Mucosa of gallbladder (tissue), 1 donor: ENCODE data around the gene TBX2. TPM values are rescaled to one million over a fixed set of nuclear protein-coding genes. Genes with fewer than 3 reads are reported as not detected.
"Not testable (repeated sequence)": the region's sequence is repeated elsewhere in the genome, so short reads cannot be mapped to it uniquely, and the experiment has no call there.

Source experiments
- DNase-seq: peaks from one replicate; pipeline ENCODE4 v3.0.0-alpha.2; 2020; ENCODE audit warnings: low spot score
- total RNA-seq: library from RNA; stranded (reverse); gene quantifications from one replicate; pipeline ENCODE4 v1.2.1, GENCODE V29; 2021
- donor health status: DM: no; HTN: no; CAD: no.

TBX2 gene
- 33.9 TPM for total RNA-seq

- peak; percentile 84 for DNase-seq
These were observed at the start of gene TBX2 for GRCh38 chr17:61399131-61400065. TSS of gene TBX2 (plus strand) at chr17:61399843. CDS start at chr17:61400177, 334 bp downstream.

- DNase-seq = no peak
These were observed 47.8 kb upstream of the TBX2 start for GRCh38 chr17:61351745-61352407.

GRCh38 chr17:61352408-61352770 lies 47.3 kb upstream of the TBX2 start:
- no peak for DNase-seq

GRCh38 chr17:61352781-61353491 lies 46.7 kb upstream of the TBX2 start:
- DNase-seq = no peak

GRCh38 chr17:61353615-61354014 lies 46.0 kb upstream of the TBX2 start:
- no peak for DNase-seq

GRCh38 chr17:61354895-61355874 lies 44.5 kb upstream of the TBX2 start:
- DNase-seq = no peak

GRCh38 chr17:61357061-61357460 lies 42.6 kb upstream of the TBX2 start:
- DNase-seq = not testable (repeated sequence)

- DNase-seq = not testable (repeated sequence)
These were observed 40.1 kb upstream of the TBX2 start for GRCh38 chr17:61359513-61359912.

- DNase-seq = no peak
These were observed 39.2 kb upstream of the TBX2 start for GRCh38 chr17:61360318-61360943.

GRCh38 chr17:61361084-61361483 lies 38.6 kb upstream of the TBX2 start:
- no peak for DNase-seq

- DNase-seq = no peak
These were observed 37.2 kb upstream of the TBX2 start for GRCh38 chr17:61362396-61362795.

GRCh38 chr17:61362852-61363600 lies 36.6 kb upstream of the TBX2 start:
- no peak for DNase-seq

GRCh38 chr17:61363601-61364462 lies 35.8 kb upstream of the TBX2 start:
- DNase-seq = no peak

- DNase-seq = no peak
These were observed 35.2 kb upstream of the TBX2 start for GRCh38 chr17:61364463-61364846.

GRCh38 chr17:61366076-61366714 lies 33.4 kb upstream of the TBX2 start:
- DNase-seq = no peak

GRCh38 chr17:61366715-61367413 lies 32.8 kb upstream of the TBX2 start:
- no peak for DNase-seq

GRCh38 chr17:61368049-61368831 lies 31.4 kb upstream of the TBX2 start:
- DNase-seq = no peak
